HepG2 (cell line): ENCODE results near the gene CAPG. TPM values are rescaled to one million over a fixed set of nuclear protein-coding genes. Genes with fewer than 3 reads are reported as not detected.

ENCODE experiments used
- ELF1 ChIP-seq: sonication (generic); formaldehyde crosslinking; IDR thresholded peaks from 2 replicates; pipeline ENCODE4 v1.4.0; 2020; ENCODE audit warnings: missing genetic modification reagents
- ESRRA ChIP-seq: sonication (generic); formaldehyde crosslinking; IDR thresholded peaks from 2 replicates; pipeline ENCODE4 v1.5.1; 2020; ENCODE audit warnings: mild to moderate bottlenecking, low read depth, missing genetic modification reagents
- ETV6 ChIP-seq: sonication (generic); formaldehyde crosslinking; conservative IDR thresholded peaks from 2 replicates; pipeline ENCODE4 v1.4.0; 2020; ENCODE audit warnings: missing genetic modification reagents
- HOXA3 ChIP-seq: sonication (generic); formaldehyde crosslinking; IDR thresholded peaks from 2 replicates; pipeline ENCODE4 v1.5.0; 2020; ENCODE audit warnings: missing genetic modification reagents
- IKZF1 ChIP-seq: fragments of 450-650 bp; IDR thresholded peaks from 2 replicates; pipeline ENCODE4 v1.7.1; 2016
- LCORL ChIP-seq, 2 experiments: fragments of 450-650 bp in 1 of 2; sonication (generic) in 1 of 2; formaldehyde crosslinking in 1 of 2; IDR thresholded peaks; 2 replicates each; pipeline versions ENCODE4 v1.5.0 to v1.6.1; 2017 to 2020; ENCODE audit warnings: antibody characterized with exemption in 1 of 2, missing genetic modification reagents in 1 of 2
- MED13 ChIP-seq: sonication (generic); formaldehyde crosslinking; IDR thresholded peaks from 2 replicates; pipeline ENCODE4 v1.5.0; 2020; ENCODE audit warnings: missing genetic modification reagents
- SIX4 ChIP-seq: sonication (generic); formaldehyde crosslinking; IDR thresholded peaks from 2 replicates; pipeline ENCODE4 v1.4.0; 2020; ENCODE audit warnings: missing genetic modification reagents
- ZNF296 ChIP-seq: sonication (generic); formaldehyde crosslinking; conservative IDR thresholded peaks from 2 replicates; pipeline ENCODE4 v1.5.0; 2020; ENCODE audit warnings: mild to moderate bottlenecking, missing genetic modification reagents
- ZNF775 ChIP-seq: sonication (generic); formaldehyde crosslinking; IDR thresholded peaks from 2 replicates; pipeline ENCODE4 v1.4.0; 2020; ENCODE audit warnings: missing genetic modification reagents, mild to moderate bottlenecking, moderate library complexity, borderline replicate concordance
- polyA plus RNA-seq, 8 experiments: library from polyadenylated mRNA; depleted of rRNA in 3 of 8; stranded (reverse) in 7 of 8; unstranded in 1 of 8; fragments of >200 nt; fragmentation: Illumina TruSeq in 4 of 8; extraction: Trizol in 4 of 8; gene quantifications; 2 replicates each; pipeline versions ENCODE4 v1.2.1 to v1.2.3, GENCODE V29; 2011 to 2016; ENCODE audit warnings: low read depth in 4 of 8, missing spikeins in 1 of 8, mixed read lengths in 1 of 8; ENCODE audit not compliant: insufficient read depth in 1 of 8
- total RNA-seq, 5 experiments: library from RNA; depleted of rRNA; stranded (reverse); fragments of >200 nt; fragmentation: Illumina TruSeq; extraction: Trizol; gene quantifications; 2 replicates each; pipeline ENCODE4 v1.2.3, GENCODE V29; 2016; ENCODE audit warnings: low read depth in 1 of 5
- TF ChIP-seq, protein P1 (sequence below): sonication (generic); formaldehyde crosslinking; IDR thresholded peaks from 2 replicates; pipeline ENCODE4 v1.4.0; 2020; ENCODE audit warnings: missing genetic modification reagents
- TF ChIP-seq, protein P2 (sequence below): sonication (generic); formaldehyde crosslinking; IDR thresholded peaks from 2 replicates; pipeline ENCODE4 v1.5.0; 2020; ENCODE audit warnings: missing genetic modification reagents
- TF ChIP-seq, protein P3 (sequence below), 2 experiments: sonication (generic) in 1 of 2; formaldehyde crosslinking in 1 of 2; IDR thresholded peaks; 2 replicates each; pipeline versions ENCODE4 v1.4.0 to v1.6.1; 2016 to 2020; ENCODE audit warnings: borderline replicate concordance in 1 of 2, low read depth in 1 of 2, mild to moderate bottlenecking in 1 of 2, missing genetic modification reagents in 1 of 2
- TF ChIP-seq, protein P4 (sequence below): sonication (generic); formaldehyde crosslinking; IDR thresholded peaks from 2 replicates; pipeline ENCODE4 v1.4.0; 2020; ENCODE audit warnings: missing genetic modification reagents
- TF ChIP-seq, protein P5 (sequence below): sonication (generic); formaldehyde crosslinking; conservative IDR thresholded peaks from 2 replicates; pipeline ENCODE4 v1.8.1; 2023; ENCODE audit warnings: missing genetic modification reagents

CAPG gene
- total and polyA plus RNA-seq, 2 of the 13 experiments (the other 11 are each of a cell fraction or from before 2014, with no cell fraction given) = 12.7 to 18.2 TPM

DNA sequence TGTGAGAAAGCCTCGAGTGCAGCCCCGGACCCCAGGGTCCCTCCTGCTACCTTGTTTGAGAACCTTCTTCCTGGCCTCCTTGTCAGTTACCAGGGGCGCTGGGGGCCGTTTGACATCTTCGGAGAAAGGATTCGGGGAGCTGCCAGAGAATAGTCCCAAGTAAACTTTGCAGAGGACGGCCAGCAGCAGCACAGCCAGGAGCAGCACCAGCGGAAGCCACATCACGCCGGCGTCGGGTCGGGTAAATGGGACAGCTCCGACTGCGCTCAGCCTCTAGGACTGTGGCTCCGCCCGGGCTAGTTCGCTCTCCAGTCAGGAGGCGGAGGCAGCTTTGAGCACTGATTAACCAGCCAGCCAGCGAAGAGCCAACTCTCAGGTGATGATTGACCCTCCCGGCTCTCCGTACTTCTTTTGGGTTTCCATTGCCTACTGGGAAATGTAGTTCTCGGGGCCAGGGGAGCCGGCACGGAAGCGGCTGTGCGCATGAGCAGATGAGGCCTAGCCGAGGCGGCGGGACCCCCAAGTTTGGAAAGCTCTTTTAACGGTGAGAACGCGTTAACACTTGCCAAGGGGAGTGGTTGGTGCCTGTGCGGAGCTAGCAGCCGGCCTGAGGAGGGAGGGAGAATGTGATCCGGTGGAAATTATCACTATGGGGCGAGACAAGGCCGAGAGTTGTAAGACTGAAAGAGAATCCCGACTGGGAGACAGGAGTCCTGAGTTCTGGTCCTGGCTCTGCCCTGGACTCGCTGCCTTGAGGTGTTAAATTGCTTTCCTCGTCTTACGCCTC is 55.7 kb downstream of the CAPG start, which contains the start of the genes ELMOD3 and RETSAT (continued):
- TF ChIP-seq, protein P1, sequence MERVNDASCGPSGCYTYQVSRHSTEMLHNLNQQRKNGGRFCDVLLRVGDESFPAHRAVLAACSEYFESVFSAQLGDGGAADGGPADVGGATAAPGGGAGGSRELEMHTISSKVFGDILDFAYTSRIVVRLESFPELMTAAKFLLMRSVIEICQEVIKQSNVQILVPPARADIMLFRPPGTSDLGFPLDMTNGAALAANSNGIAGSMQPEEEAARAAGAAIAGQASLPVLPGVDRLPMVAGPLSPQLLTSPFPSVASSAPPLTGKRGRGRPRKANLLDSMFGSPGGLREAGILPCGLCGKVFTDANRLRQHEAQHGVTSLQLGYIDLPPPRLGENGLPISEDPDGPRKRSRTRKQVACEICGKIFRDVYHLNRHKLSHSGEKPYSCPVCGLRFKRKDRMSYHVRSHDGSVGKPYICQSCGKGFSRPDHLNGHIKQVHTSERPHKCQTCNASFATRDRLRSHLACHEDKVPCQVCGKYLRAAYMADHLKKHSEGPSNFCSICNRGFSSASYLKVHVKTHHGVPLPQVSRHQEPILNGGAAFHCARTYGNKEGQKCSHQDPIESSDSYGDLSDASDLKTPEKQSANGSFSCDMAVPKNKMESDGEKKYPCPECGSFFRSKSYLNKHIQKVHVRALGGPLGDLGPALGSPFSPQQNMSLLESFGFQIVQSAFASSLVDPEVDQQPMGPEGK (CRISPR knock-in tag) = peak; percentile 36; the same call in 1 of the 2 replicates
- TF ChIP-seq, protein P2, sequence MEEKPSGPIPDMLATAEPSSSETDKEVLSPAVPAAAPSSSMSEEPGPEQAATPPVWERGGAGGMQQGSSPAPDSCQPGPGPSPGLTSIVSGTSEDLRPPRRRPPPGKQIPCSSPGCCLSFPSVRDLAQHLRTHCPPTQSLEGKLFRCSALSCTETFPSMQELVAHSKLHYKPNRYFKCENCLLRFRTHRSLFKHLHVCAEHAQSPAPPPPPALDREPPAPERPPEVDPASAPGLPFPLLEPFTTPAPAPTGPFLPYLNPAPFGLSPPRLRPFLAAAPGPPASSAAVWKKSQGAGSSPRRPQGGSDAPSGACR (CRISPR knock-in tag) = 0 out of 2 replicates have a peak, but pooled peaks have one; percentile 8
- TF ChIP-seq HOXA3 (CRISPR knock-in tag) = peak; percentile 78
- TF ChIP-seq ESRRA (CRISPR knock-in tag) = peak; percentile 65; the same call in 1 of the 2 replicates
- TF ChIP-seq IKZF1 = no peak
- TF ChIP-seq MED13 (CRISPR knock-in tag) = peak; percentile 77; the same call in 1 of the 2 replicates
- TF ChIP-seq, protein P3, sequence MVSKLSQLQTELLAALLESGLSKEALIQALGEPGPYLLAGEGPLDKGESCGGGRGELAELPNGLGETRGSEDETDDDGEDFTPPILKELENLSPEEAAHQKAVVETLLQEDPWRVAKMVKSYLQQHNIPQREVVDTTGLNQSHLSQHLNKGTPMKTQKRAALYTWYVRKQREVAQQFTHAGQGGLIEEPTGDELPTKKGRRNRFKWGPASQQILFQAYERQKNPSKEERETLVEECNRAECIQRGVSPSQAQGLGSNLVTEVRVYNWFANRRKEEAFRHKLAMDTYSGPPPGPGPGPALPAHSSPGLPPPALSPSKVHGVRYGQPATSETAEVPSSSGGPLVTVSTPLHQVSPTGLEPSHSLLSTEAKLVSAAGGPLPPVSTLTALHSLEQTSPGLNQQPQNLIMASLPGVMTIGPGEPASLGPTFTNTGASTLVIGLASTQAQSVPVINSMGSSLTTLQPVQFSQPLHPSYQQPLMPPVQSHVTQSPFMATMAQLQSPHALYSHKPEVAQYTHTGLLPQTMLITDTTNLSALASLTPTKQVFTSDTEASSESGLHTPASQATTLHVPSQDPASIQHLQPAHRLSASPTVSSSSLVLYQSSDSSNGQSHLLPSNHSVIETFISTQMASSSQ (IDR thresholded peaks at IDR 0.05; ENCODE audit: low read depth) = peak; percentile 98
- TF ChIP-seq, protein P3 (CRISPR knock-in tag; IDR thresholded peaks at IDR 0.05; ENCODE audit: borderline replicate concordance) = peak; percentile 100
- no peak for TF ChIP-seq ZNF775 (CRISPR knock-in tag)
- TF ChIP-seq SIX4 (CRISPR knock-in tag) = peak; percentile 69
- no peak for TF ChIP-seq LCORL (IDR thresholded peaks at IDR 0.05)
- peak; percentile 84; the same call in 1 of the 2 replicates for TF ChIP-seq LCORL (CRISPR knock-in tag; IDR thresholded peaks at IDR 0.05)
- peak; percentile 9; the same call in 1 of the 2 replicates for TF ChIP-seq ZNF296
- TF ChIP-seq, protein P4, sequence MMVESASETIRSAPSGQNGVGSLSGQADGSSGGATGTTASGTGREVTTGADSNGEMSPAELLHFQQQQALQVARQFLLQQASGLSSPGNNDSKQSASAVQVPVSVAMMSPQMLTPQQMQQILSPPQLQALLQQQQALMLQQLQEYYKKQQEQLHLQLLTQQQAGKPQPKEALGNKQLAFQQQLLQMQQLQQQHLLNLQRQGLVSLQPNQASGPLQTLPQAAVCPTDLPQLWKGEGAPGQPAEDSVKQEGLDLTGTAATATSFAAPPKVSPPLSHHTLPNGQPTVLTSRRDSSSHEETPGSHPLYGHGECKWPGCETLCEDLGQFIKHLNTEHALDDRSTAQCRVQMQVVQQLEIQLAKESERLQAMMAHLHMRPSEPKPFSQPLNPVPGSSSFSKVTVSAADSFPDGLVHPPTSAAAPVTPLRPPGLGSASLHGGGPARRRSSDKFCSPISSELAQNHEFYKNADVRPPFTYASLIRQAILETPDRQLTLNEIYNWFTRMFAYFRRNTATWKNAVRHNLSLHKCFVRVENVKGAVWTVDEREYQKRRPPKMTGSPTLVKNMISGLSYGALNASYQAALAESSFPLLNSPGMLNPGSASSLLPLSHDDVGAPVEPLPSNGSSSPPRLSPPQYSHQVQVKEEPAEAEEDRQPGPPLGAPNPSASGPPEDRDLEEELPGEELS = peak; percentile 54; the same call in 1 of the 2 replicates
- peak; percentile 96 for TF ChIP-seq ELF1 (CRISPR knock-in tag)
- TF ChIP-seq, protein P5, sequence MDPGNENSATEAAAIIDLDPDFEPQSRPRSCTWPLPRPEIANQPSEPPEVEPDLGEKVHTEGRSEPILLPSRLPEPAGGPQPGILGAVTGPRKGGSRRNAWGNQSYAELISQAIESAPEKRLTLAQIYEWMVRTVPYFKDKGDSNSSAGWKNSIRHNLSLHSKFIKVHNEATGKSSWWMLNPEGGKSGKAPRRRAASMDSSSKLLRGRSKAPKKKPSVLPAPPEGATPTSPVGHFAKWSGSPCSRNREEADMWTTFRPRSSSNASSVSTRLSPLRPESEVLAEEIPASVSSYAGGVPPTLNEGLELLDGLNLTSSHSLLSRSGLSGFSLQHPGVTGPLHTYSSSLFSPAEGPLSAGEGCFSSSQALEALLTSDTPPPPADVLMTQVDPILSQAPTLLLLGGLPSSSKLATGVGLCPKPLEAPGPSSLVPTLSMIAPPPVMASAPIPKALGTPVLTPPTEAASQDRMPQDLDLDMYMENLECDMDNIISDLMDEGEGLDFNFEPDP (CRISPR knock-in tag) = 0 out of 2 replicates have a peak, but pooled peaks have one; percentile 4
- TF ChIP-seq ETV6 (CRISPR knock-in tag) = peak; percentile 24; the same call in 1 of the 2 replicates
